HG03558 (cell line): ENCODE results near the gene SH3TC1.

Experiments
- ATAC-seq: cut with Tn5 transposase; IDR thresholded peaks from one replicate; pipeline ENCODE4 v1.9.1; 2021; ENCODE audit warnings: moderate number of reproducible peaks; ENCODE audit not compliant: unreplicated experiment; ENCODE audit errors: extremely low read depth

SH3TC1 gene

GRCh38 chr4:8211737-8212581 lies 12.9 kb downstream of the SH3TC1 start:
- no peak for ATAC-seq

GRCh38 chr4:8212622-8213021 lies 13.5 kb downstream of the SH3TC1 start:
- no peak for ATAC-seq

GRCh38 chr4:8213121-8213520 lies 14.0 kb downstream of the SH3TC1 start:
- ATAC-seq = no peak

GRCh38 chr4:8214136-8214535 lies 15.0 kb downstream of the SH3TC1 start:
- no peak for ATAC-seq

GRCh38 chr4:8215001-8215427 lies 15.9 kb downstream of the SH3TC1 start:
- ATAC-seq = no peak

- no peak for ATAC-seq
These were observed 16.8 kb downstream of the SH3TC1 start for GRCh38 chr4:8215641-8216442.

- no peak for ATAC-seq
These were observed 17.6 kb downstream of the SH3TC1 start for GRCh38 chr4:8216443-8217245.

GRCh38 chr4:8217246-8217511 lies 18.1 kb downstream of the SH3TC1 start:
- ATAC-seq = no peak

- ATAC-seq = no peak
These were observed 18.8 kb downstream of the SH3TC1 start for GRCh38 chr4:8217871-8218270.

- no peak for ATAC-seq
These were observed 19.4 kb downstream of the SH3TC1 start for GRCh38 chr4:8218371-8219031.

- no peak for ATAC-seq
These were observed 20.1 kb downstream of the SH3TC1 start for GRCh38 chr4:8219236-8219635.

GRCh38 chr4:8220661-8221450 lies 21.8 kb downstream of the SH3TC1 start:
- no peak for ATAC-seq

- no peak for ATAC-seq
These were observed 22.4 kb downstream of the SH3TC1 start for GRCh38 chr4:8221476-8221875.

GRCh38 chr4:8221985-8222384 lies 22.9 kb downstream of the SH3TC1 start:
- no peak for ATAC-seq

- ATAC-seq = no peak
These were observed 23.7 kb downstream of the SH3TC1 start for GRCh38 chr4:8222609-8223388.

GRCh38 chr4:8224267-8224974 lies 25.3 kb downstream of the SH3TC1 start:
- no peak for ATAC-seq

GRCh38 chr4:8224975-8225625 lies 26.0 kb downstream of the SH3TC1 start:
- ATAC-seq = no peak
